ENCODE results near the gene CHCHD6.

CHCHD6 gene

GRCh38 chr3:126828306-126828705 lies 124.3 kb downstream of the CHCHD6 start:
- Histone ChIP-seq H3K4me1 (ENCODE audit: insufficient read depth, low read length) (no peaks in the 10 kb centered on the region), H3K27me3 (ENCODE audit: insufficient read depth, low read length) (no peaks in the 10 kb centered on the region), H3K4me3 (ENCODE audit: low read length) (no peak overlapping the region), H3K9me3 (ENCODE audit: low read length) (no peaks in the 10 kb centered on the region), H2AFZ (ENCODE audit: low read depth, low read length) (no peak overlapping the region), H3K36me3 (ENCODE audit: insufficient read depth, low read length) (no peaks in the 10 kb centered on the region)

DNA sequence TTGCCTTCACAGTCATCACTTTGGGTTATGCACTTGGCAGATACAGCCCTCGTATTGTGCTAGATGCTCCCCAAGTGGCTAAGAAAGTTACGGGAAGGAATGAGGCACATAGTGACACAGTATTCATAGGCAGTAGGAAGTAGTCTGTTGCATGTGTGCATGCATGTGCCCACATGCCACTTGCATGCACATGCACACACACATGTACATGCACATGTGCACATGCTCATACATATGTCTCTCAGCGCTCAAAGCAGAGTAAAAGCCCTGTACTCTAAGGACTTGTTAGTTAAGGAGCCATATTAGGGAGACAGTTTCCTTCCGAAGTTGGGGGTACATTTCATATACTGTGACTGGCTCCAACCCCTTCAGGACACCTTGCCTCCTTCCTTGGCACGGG lies 128.9 kb downstream of the CHCHD6 start:
- Histone ChIP-seq H2AFZ (ENCODE audit: low read depth, low read length) (no peak overlapping the region), H3K4me1 (ENCODE audit: insufficient read depth, low read length) (no peaks in the 10 kb centered on the region), H3K4me3 (ENCODE audit: low read length) (no peak overlapping the region), H3K27me3 (ENCODE audit: insufficient read depth, low read length) (no peaks in the 10 kb centered on the region), H3K36me3 (ENCODE audit: insufficient read depth, low read length) (no peaks in the 10 kb centered on the region), H3K9me3 (ENCODE audit: low read length) (no peaks in the 10 kb centered on the region)

GRCh38 chr3:126834596-126835471 lies 130.8 kb downstream of the CHCHD6 start:
- Histone ChIP-seq H3K4me1 (ENCODE audit: insufficient read depth, low read length) (no peaks in the 10 kb centered on the region), H3K9me3 (ENCODE audit: low read length) (no peaks in the 10 kb centered on the region), H3K27me3 (ENCODE audit: insufficient read depth, low read length) (no peaks in the 10 kb centered on the region), H2AFZ (ENCODE audit: low read depth, low read length) (no peak overlapping the region), H3K36me3 (ENCODE audit: insufficient read depth, low read length) (no peaks in the 10 kb centered on the region), H3K4me3 (ENCODE audit: low read length) (no peak overlapping the region)

DNA sequence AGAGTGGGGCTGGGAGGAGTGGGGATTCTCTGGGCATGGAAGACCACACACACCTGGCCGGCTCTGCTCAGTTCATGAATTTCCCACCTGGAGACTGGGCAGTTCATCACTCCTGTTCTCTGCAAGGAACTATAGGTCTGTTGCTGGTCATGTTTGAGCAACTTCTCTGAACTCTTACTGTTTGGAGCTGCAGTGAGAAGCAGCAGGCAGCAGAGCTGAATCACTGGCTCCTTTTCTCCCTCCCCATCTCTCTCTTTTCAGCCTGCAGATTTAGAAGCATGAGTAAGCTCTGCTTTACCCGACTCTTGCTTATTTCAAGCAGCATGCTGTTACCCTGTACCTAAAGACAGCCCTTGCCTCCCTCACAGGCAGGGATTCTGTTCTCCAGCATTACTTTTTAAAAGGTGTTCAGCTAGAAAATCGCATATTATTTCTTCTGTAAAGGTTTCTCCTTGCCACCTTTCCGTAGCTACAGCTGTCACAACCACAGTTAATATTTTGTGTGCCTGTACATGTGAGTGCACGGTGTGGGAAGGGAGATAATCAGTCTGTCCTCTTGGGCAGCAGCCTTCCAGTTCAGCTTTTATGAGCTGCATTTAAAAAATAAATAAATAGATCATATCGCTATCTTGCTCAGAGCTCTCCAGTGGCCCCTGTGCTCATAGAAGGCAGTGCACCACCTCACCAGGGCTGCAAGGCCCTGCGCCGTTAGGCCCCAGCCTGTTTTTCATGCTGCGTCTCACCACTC lies 131.6 kb downstream of the CHCHD6 start:
- H3K27me3 ChIP-seq (ENCODE audit: insufficient read depth, low read length): no peaks in the 10 kb centered on the region

DNA sequence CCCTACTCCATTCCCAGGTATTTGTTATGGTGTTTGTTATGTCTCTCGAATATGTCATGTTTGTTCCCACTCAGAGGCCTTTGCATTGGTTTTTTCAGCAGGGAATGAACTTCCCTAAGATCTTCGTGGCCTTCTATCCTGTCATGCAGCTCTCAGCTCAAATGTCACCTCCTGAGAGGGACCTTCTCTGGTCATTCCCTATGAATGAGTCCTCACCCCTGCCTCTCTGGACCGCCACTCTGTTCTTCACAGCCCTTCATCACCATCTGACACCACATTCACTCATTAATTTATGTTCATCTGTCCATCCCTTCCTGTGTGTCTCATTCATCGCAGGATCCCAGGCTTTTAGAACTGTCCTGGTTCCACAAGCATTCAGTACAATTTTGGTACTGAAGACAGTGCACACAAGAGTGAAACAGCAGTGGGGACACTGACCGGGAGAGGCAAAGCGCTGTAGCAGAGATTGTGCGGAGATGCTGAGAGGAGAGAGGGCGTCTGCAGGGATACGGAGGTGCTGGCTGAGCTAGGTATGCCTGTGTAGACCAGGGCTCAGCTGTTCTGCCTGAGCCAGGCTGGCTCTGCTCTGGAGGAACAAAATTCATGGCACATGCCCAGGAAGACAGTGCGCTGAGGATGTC lies 132.3 kb downstream of the CHCHD6 start:
- no peak overlapping the region for H3K4me3 ChIP-seq (ENCODE audit: low read length)
- H3K36me3 ChIP-seq (ENCODE audit: insufficient read depth, low read length): no peaks in the 10 kb centered on the region
- H3K27me3 ChIP-seq (ENCODE audit: insufficient read depth, low read length): no peaks in the 10 kb centered on the region
- H2AFZ ChIP-seq (ENCODE audit: low read depth, low read length): no peak overlapping the region
- H3K9me3 ChIP-seq (ENCODE audit: low read length): no peaks in the 10 kb centered on the region
- H3K4me1 ChIP-seq (ENCODE audit: insufficient read depth, low read length): no peaks in the 10 kb centered on the region

More for the DNA sequence above, 131.6 kb downstream of the CHCHD6 start:
- Histone ChIP-seq H2AFZ (ENCODE audit: low read depth, low read length) (no peak overlapping the region), H3K4me1 (ENCODE audit: insufficient read depth, low read length) (no peaks in the 10 kb centered on the region), H3K36me3 (ENCODE audit: insufficient read depth, low read length) (no peaks in the 10 kb centered on the region), H3K9me3 (ENCODE audit: low read length) (no peaks in the 10 kb centered on the region), H3K4me3 (ENCODE audit: low read length) (no peak overlapping the region)

DNA sequence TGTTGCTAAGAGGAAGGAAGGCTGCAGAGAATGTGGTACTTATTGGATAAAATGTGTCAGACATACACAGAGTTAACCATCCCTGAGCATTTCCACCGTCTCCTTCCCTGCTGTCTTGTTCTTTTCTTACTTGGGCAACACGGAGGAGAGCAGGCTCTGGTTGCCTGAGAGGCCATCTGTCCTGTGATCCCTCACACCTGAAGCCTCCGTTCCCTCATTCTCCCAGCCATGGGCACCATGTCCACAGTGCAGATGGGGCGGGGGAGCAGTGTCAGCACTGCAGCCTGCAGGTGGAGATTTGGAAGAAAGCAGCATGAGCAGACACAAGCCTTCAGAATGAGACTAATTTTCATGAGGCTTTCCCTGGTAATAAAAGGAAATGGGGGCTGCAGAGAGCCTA lies 133.7 kb downstream of the CHCHD6 start:
- Histone ChIP-seq H3K4me1 (ENCODE audit: insufficient read depth, low read length) (no peaks in the 10 kb centered on the region), H3K27me3 (ENCODE audit: insufficient read depth, low read length) (no peaks in the 10 kb centered on the region), H3K9me3 (ENCODE audit: low read length) (no peaks in the 10 kb centered on the region), H3K36me3 (ENCODE audit: insufficient read depth, low read length) (no peaks in the 10 kb centered on the region), H2AFZ (ENCODE audit: low read depth, low read length) (no peak overlapping the region), H3K4me3 (ENCODE audit: low read length) (no peak overlapping the region)

DNA sequence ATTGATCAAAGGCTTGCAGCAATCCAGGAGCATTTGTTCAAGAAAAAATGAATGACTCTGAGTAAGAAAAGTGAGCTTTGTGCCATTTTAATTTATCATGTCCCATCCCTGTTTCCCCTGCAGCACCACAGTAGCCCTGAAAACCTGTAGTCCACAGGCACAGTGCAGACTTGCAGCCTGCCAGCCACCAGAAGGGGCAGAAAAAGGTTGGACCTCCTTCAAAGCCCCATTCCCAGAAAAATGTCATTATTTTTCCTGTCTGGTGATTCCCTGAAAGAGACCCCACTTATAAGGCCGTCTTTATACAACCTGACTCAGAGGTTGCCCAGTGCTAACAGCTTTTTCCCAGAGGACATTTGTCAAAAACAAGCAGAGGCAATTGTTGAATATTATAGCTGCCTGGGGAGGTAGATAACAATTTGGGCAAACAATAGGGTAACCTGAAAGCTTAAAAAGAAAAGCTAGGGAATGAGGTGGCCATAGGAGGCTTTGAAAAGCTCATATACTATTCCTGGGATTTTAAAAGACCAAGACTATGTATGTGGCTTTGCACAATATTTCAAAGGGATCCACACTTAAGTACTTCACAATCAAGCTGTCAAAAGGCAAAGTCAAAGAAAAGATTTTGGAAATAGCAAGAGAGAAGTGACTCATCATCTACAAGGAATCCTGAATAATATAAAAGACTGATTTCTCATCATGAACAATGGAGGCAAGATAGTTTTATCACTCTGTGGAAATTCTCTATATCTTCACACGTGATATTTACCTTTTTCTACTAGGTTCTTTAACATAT lies 142.1 kb downstream of the CHCHD6 start:
- Histone ChIP-seq H3K9me3 (ENCODE audit: low read length) (no peaks in the 10 kb centered on the region), H3K36me3 (ENCODE audit: insufficient read depth, low read length) (no peaks in the 10 kb centered on the region), H2AFZ (ENCODE audit: low read depth, low read length) (no peak overlapping the region), H3K4me3 (ENCODE audit: low read length) (no peak overlapping the region), H3K27me3 (ENCODE audit: insufficient read depth, low read length) (no peaks in the 10 kb centered on the region), H3K4me1 (ENCODE audit: insufficient read depth, low read length) (peaks cover 13% of the 10 kb centered on the region)

GRCh38 chr3:126847061-126847460 lies 143.0 kb downstream of the CHCHD6 start:
- H2AFZ ChIP-seq (ENCODE audit: low read depth, low read length): no peak overlapping the region
- no peak overlapping the region for H3K4me3 ChIP-seq (ENCODE audit: low read length)
- H3K36me3 ChIP-seq (ENCODE audit: insufficient read depth, low read length): no peaks in the 10 kb centered on the region
- H3K27me3 ChIP-seq (ENCODE audit: insufficient read depth, low read length): no peaks in the 10 kb centered on the region
- H3K4me1 ChIP-seq (ENCODE audit: insufficient read depth, low read length): peaks cover 15% of the 10 kb centered on the region
- H3K9me3 ChIP-seq (ENCODE audit: low read length): no peaks in the 10 kb centered on the region

DNA sequence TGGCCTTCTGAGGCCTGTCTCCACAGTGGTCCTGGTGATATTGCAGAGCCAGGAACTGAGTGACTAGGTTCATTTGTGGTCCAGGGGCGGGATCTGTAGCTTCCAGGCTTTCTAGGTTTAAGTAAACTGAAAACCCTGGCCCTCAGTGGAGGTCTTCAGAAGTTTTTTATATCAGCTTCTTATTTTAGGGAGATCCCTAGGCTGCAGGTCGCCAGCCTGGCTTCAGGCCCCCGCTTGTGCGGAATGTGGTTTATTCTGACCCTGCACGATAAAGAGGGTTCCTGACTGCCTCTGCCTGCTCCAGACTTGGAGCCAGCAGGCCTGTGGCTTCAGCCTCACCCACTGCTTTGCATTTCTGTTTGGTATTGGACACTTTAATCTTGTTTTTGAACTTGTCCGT lies 145.0 kb downstream of the CHCHD6 start:
- no peak overlapping the region for H2AFZ ChIP-seq (ENCODE audit: low read depth, low read length)
- H3K4me1 ChIP-seq (ENCODE audit: insufficient read depth, low read length): peaks cover 15% of the 10 kb centered on the region
- H3K27me3 ChIP-seq (ENCODE audit: insufficient read depth, low read length): no peaks in the 10 kb centered on the region
- H3K36me3 ChIP-seq (ENCODE audit: insufficient read depth, low read length): no peaks in the 10 kb centered on the region
- no peaks in the 10 kb centered on the region for H3K9me3 ChIP-seq (ENCODE audit: low read length)
- H3K4me3 ChIP-seq (ENCODE audit: low read length): no peak overlapping the region

DNA sequence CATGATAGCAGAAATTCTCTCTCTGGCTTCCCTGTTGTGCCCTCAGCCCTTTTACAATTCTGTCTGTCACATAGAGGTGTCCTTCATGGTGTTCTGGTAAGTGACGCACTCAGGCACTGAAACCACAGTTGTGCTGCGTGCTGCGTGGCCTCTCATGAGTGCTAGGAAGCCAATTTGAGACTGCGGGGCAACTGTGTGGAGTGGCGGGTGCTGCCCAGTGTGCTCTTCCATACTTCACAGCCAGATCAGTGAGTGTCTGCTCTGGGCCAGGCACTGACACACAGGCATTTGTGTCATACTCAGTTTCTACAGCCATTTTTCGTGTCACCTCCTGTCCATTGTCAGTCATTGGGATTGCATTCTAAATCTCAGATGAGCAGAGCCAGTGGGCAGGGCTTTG lies 145.7 kb downstream of the CHCHD6 start:
- Histone ChIP-seq H3K4me1 (ENCODE audit: insufficient read depth, low read length) (peaks cover 15% of the 10 kb centered on the region), H3K9me3 (ENCODE audit: low read length) (no peaks in the 10 kb centered on the region), H3K4me3 (ENCODE audit: low read length) (no peak overlapping the region), H3K27me3 (ENCODE audit: insufficient read depth, low read length) (no peaks in the 10 kb centered on the region), H2AFZ (ENCODE audit: low read depth, low read length) (no peak overlapping the region), H3K36me3 (ENCODE audit: insufficient read depth, low read length) (no peaks in the 10 kb centered on the region)

DNA sequence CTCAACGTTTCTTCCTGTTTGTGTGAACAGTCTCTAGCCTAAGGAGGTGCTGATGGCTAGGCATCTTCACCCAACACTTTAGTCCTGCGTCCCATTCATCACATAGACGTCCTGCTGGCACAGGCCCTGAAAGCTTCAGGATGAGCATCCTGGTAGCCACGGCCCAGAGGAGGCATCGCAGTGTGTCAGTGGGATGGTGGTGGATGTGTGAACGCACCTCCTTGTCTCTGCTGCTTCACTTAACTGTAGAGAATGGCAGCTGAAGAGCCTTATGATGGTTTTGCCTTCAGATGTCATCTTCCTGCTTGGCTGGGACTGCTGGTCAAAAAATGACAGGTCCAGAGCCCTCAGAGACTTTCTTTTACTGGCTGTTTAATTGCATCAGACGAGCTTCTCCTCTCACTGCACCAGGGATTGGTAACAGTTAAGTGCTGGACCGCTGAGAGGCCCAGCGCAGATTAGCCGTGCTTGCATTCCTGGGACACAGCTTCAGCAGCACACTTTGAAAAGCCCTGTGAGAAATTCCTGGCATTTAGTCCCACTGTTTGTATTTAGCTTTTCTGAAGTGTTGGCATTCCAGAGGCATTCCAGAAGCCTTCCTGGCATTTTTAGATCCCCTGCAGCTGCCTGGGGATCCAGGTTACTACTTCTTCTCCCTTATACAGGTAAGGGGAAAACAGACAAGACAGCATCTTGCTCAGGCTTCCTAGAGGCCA lies 146.5 kb downstream of the CHCHD6 start:
- H2AFZ ChIP-seq (ENCODE audit: low read depth, low read length): no peak overlapping the region
- no peaks in the 10 kb centered on the region for H3K27me3 ChIP-seq (ENCODE audit: insufficient read depth, low read length)
- H3K4me1 ChIP-seq (ENCODE audit: insufficient read depth, low read length): peaks cover 15% of the 10 kb centered on the region
- no peaks in the 10 kb centered on the region for H3K36me3 ChIP-seq (ENCODE audit: insufficient read depth, low read length)
- no peaks in the 10 kb centered on the region for H3K9me3 ChIP-seq (ENCODE audit: low read length)
- no peak overlapping the region for H3K4me3 ChIP-seq (ENCODE audit: low read length)

DNA sequence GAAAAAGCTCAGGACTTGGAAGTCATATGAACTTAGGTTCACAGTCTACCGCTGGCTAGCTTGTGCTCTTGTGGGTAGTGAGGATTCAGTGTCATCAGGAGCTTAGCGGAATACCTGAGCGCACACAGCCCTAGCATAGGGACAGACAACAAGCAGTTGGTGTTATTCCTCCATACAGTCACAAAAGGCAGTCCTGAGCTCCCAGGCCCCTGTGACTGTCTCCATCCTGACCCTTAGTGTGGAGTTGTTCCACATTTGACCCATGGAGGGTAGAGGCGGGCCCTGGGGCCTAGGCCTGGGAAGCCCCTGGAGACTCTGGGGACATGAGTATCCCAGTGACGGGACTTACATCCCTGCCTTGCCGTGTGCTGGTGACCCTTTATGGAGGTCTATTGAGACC lies 147.3 kb downstream of the CHCHD6 start:
- H3K9me3 ChIP-seq (ENCODE audit: low read length): no peaks in the 10 kb centered on the region
- peaks cover 15% of the 10 kb centered on the region for H3K4me1 ChIP-seq (ENCODE audit: insufficient read depth, low read length)
- H3K4me3 ChIP-seq (ENCODE audit: low read length): no peak overlapping the region
- no peak overlapping the region for H2AFZ ChIP-seq (ENCODE audit: low read depth, low read length)
- H3K36me3 ChIP-seq (ENCODE audit: insufficient read depth, low read length): no peaks in the 10 kb centered on the region
- H3K27me3 ChIP-seq (ENCODE audit: insufficient read depth, low read length): no peaks in the 10 kb centered on the region

All from neuron (in vitro differentiated cells).